ENCODE results near the gene CTNNBL1.

CTNNBL1 gene

GRCh38 chr20:37816003-37816402 lies 122.2 kb downstream of the CTNNBL1 start:
- no peak for DNase-seq (ENCODE audit: low read depth, low spot score)

DNA sequence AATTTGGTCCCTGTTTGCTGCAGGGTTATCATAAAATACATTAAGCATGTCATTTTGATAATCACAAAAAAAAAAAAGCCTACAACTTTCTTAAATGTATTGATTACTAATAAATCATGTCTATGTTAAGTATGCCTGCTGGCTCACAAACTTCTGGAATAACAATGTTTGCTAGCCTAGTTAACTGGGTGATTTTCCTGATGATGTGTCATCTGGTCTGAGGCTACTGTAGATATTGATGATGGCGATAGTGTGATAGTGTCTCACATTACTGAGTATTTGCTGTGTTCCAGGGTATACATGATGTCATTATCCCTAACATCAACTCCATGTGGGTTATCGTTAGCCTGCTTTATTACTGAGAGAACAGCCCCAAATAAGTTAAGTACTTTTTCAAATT lies 122.9 kb downstream of the CTNNBL1 start:
- no peak for DNase-seq (ENCODE audit: low read depth, low spot score)

- no peak for DNase-seq (ENCODE audit: low read depth, low spot score)
These were observed 127.9 kb downstream of the CTNNBL1 start for GRCh38 chr20:37821696-37822095.

- no peak for DNase-seq (ENCODE audit: low read depth, low spot score)
These were observed 128.3 kb downstream of the CTNNBL1 start for GRCh38 chr20:37822141-37822601.

DNA sequence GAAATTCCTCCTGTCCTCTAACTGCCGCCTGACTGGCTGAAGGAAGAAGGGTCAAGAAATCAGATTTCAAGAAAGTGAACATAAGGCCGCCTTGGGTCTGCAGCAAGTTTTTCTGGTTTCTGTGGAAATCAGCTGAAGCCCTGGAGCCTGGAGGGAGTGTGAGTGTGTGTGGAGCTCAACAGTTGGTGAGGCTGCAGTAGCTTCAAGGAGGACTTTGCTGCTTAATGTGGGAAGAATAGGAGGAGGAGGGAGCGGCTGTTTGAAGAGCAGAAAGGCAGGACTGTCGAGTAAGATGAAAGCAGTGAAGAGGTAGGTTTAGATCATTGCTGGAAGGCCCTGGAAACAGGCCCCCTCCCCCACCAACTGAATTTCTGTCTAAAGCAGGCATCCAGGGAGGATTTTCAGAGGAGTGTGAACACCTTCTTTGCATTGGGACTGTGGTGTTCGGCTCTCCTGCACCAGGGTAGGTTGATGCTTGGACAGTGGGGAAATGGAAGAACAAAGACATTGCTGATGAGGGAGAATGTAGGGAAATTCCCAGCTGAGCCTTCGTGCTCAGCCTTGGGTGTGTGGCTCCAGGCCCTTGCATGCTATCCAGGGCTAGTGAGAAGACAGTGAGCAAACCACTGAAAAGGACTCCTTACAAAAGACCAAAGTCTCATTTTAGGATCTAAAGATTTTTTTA lies 129.6 kb downstream of the CTNNBL1 start:
- DNase-seq (ENCODE audit: low read depth, low spot score) = peak; percentile 94

GRCh38 chr20:37827605-37828004 lies 133.8 kb downstream of the CTNNBL1 start:
- no peak for DNase-seq (ENCODE audit: low read depth, low spot score)

- DNase-seq (ENCODE audit: low read depth, low spot score) = no peak
These were observed 134.9 kb downstream of the CTNNBL1 start for GRCh38 chr20:37828684-37829083.

DNA sequence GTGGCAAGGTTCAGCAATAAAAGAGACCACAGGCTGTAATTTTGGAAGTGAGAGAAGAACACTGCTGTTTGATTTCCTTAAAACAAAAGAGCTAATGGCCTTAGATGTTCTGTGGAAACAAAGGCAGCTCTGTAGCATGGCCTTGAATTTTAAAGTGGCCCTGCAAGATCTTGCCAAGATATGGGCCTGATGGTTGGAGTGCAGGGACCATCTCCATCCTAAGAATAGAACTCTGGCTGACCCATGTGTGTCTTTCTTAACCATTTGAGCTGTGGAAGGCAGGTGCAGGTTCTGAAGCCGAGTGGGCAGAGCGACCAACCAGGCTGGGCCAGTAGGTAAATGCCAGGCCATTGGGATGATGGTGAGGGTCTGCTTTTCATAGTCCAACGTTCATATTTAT lies 135.3 kb downstream of the CTNNBL1 start:
- DNase-seq (ENCODE audit: low read depth, low spot score) = no peak

DNA sequence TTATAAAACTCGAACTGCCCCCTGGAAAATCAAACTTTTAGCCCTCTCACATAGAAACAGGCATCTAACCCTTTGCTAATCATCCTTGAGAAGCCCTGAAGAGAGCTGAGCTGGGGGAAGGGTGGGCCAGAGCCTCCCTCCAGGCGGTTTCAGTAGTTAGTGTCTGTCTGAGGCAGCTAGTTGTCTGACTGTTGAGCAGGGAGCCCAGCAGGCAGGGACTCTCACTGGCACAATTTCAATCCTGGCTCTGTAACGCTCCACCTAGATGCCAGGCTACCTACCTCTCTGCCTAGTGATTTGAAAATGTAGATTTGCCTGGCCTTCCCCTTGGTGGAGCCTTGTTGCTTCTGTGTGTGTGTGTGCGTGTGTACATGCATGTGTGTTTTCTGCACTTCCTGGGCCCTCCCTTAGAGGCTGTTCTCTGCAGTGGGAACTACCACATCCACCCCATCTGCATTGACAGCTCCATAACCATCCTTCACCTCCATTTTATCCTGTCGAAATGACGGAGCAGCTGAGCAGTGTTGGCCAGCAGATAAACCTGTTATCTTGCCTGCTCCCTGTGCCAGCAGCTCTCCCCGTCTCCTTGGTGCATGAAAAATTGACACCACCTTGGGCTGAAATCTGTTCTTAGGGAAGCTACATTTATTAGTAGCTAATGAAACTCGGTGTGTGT lies 139.5 kb downstream of the CTNNBL1 start:
- DNase-seq (ENCODE audit: low read depth, low spot score) = peak; percentile 74

DNA sequence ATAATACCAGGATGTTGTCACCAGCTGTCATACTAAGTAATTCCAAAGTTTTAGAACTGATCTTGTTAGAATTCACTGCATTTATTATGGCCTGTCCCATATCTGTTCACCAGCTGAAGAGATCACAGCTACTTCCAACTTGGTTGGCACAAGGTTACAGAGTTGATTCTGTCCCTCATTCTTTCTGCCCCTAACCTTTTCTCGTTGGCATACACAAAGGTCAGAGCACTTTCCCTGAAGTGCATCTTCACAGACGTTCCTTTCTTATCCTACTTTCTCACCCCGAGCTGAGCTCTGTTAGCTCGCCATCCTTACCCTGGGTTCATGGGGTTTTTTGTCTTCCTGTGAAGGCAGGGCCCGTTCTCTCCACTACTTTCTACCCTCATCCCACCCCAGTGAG lies 143.1 kb downstream of the CTNNBL1 start:
- no peak for DNase-seq (ENCODE audit: low read depth, low spot score)

DNA sequence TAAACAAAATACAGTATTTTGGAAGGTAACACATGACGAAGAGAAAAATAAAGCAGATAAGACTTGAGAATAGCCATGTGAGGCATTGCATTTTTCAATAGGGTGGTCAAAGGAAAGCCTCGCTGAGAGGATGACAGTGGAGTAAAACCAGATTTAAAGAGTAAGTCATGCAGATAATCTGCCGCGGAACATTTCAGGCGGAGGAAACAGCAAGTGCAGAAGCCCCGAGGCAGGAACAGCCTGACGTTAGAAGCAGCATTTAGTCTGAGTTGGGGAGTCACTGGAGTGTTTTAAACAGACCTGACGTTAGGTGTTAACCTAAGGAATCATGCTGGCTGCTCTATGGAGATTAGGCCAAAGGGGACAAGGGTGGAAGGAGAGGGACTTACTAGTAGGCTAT lies 144.1 kb downstream of the CTNNBL1 start:
- peak; percentile 42 for DNase-seq (ENCODE audit: low read depth, low spot score)

DNA sequence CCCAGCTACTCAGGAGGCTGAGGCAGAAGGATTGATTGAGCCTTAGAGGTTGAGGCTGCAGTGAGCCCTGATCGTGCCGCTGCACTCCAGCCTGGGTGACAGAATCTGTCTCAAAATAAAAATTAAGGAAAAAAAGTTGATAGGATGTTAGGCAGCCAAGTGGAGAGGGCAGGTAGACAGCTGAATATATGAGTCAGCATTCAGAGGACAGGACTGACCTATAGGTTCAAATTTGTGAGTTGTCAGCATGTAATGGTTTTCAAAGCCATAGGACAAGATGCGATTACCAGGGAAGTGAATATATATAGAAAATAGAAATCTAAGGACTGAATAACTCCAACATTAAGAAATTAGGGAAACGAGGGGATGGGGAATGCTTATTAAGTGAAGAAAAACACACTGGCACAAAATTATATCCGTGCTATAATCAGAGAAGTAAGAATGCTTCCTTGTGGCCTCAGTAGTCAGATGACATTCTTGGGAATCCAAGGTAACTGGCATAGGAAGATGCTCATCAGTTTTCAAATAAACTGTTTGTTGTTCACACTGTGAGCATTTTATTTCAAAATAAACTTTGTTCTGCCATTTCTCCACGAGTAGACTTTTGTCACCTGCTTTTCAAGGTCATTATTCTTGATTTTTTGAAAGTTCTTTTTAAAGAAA lies 145.1 kb downstream of the CTNNBL1 start:
- DNase-seq (ENCODE audit: low read depth, low spot score) = no peak

- DNase-seq (ENCODE audit: low read depth, low spot score) = no peak
These were observed 145.6 kb downstream of the CTNNBL1 start for GRCh38 chr20:37839432-37839827.

- DNase-seq (ENCODE audit: low read depth, low spot score) = no peak
These were observed 146.1 kb downstream of the CTNNBL1 start for GRCh38 chr20:37839955-37840354.

GRCh38 chr20:37841389-37841788 lies 147.6 kb downstream of the CTNNBL1 start:
- DNase-seq (ENCODE audit: low read depth, low spot score) = no peak

GRCh38 chr20:37841971-37842370 lies 148.1 kb downstream of the CTNNBL1 start:
- DNase-seq (ENCODE audit: low read depth, low spot score) = peak; percentile 75

DNA sequence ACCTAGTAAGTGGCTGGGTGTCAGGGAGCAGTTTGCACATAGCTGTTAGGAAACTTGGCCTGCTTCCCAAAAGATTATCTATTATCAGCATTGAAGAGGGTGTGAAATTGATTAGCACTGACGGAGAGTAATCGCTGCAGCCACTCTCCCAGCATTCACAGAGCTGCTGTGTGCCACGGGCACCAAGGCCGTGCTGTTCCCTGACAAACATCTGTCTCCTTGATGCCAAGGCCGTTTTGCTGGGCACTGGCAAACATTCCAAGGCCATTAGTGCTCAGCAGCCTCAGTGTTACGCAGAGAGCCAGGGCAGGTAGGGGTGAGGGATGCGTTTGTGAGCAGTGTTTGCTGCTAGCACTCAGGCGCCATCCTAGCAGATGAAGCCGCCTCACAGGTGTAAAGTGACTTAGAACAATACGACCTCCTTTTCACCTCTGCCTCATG lies 151.4 kb downstream of the CTNNBL1 start:
- DNase-seq (ENCODE audit: low read depth, low spot score) = no peak

- DNase-seq (ENCODE audit: low read depth, low spot score) = no peak
These were observed 152.0 kb downstream of the CTNNBL1 start for GRCh38 chr20:37845878-37846277.

DNA sequence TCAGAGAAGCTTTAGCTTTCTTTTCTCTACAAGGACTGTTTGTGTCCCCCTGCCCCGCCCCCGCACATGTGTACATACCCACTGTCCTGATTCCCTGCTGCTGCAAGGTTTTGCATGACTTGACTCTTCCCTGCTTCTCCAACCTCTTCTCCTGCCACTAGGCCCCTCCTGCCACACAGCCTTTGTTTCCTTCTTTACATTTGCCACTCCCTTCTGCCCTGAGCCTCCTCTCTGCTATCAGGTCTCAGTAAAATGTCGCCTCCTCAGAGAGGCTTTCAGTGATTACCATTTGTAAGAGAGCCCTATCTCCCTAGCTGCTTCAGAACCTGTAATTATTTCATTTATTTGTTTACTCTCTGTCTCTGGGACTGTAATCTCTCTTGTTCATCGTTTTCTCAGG lies 152.7 kb downstream of the CTNNBL1 start:
- peak; percentile 77 for DNase-seq (ENCODE audit: low read depth, low spot score)

- no peak for DNase-seq (ENCODE audit: low read depth, low spot score)
These were observed 154.9 kb downstream of the CTNNBL1 start for GRCh38 chr20:37848706-37849105.

GRCh38 chr20:37849156-37849555 lies 155.3 kb downstream of the CTNNBL1 start:
- DNase-seq (ENCODE audit: low read depth, low spot score) = no peak

- DNase-seq (ENCODE audit: low read depth, low spot score) = no peak
These were observed 155.7 kb downstream of the CTNNBL1 start for GRCh38 chr20:37849566-37849965.
